HepG2 (cell line): ENCODE data around the gene MRPL43. TPM values are rescaled to one million over a fixed set of nuclear protein-coding genes. Genes with fewer than 3 reads are reported as not detected.

ENCODE experiments used
- ARNT ChIP-seq: fragments of 450-650 bp; IDR thresholded peaks from 2 replicates; pipeline ENCODE4 v1.6.1; 2017
- BATF2 ChIP-seq: sonication (generic); formaldehyde crosslinking; IDR thresholded peaks from 2 replicates; pipeline ENCODE4 v1.8.0; 2022; ENCODE audit warnings: mild to moderate bottlenecking, missing genetic modification reagents, moderate library complexity
- CSRNP1 ChIP-seq: sonication (generic); formaldehyde crosslinking; IDR thresholded peaks from 2 replicates; pipeline ENCODE4 v1.8.1; 2023; ENCODE audit warnings: mild to moderate bottlenecking, missing genetic modification reagents
- DNMT3B ChIP-seq: conservative IDR thresholded peaks from 2 replicates; pipeline ENCODE4 v1.6.1; 2016; ENCODE audit warnings: missing biosample characterization, control low read depth
- EP300 ChIP-seq, 3 experiments: sonication (generic) in 1 of 3; formaldehyde crosslinking in 1 of 3; IDR thresholded peaks; 2 replicates each; pipeline versions ENCODE4 v1.5.1 to v1.6.1; 2011 to 2020; ENCODE audit warnings: low read depth in 2 of 3, low read length in 2 of 3, borderline replicate concordance in 1 of 3, improper control_type of control experiment in 1 of 3, mild to moderate bottlenecking in 1 of 3, missing genetic modification reagents in 1 of 3, moderate library complexity in 1 of 3
- HOXA7 ChIP-seq: sonication (generic); formaldehyde crosslinking; IDR thresholded peaks from 2 replicates; pipeline ENCODE4 v1.8.1; 2022; ENCODE audit warnings: mild to moderate bottlenecking, missing genetic modification reagents, moderate library complexity
- KMT2A ChIP-seq: sonication (generic); formaldehyde crosslinking; IDR thresholded peaks from 2 replicates; pipeline ENCODE4 v1.4.0; 2020; ENCODE audit warnings: missing genetic modification reagents
- SAP130 ChIP-seq: IDR thresholded peaks from 2 replicates; pipeline ENCODE4 v1.6.1; 2016; ENCODE audit warnings: low read depth
- TCF12 ChIP-seq, 2 experiments: fragments of 450-650 bp in 1 of 2; sonication (generic) in 1 of 2; formaldehyde crosslinking in 1 of 2; IDR thresholded peaks; 2 replicates each; pipeline versions ENCODE4 v1.6.1 to v1.8.0; 2017 to 2022; ENCODE audit warnings: antibody characterized with exemption in 1 of 2, mild to moderate bottlenecking in 1 of 2, missing genetic modification reagents in 1 of 2, moderate library complexity in 1 of 2
- ZFP41 ChIP-seq: sonication (generic); formaldehyde crosslinking; IDR thresholded peaks from 2 replicates; pipeline ENCODE4 v1.4.0; 2020; ENCODE audit warnings: mild to moderate bottlenecking, missing genetic modification reagents, borderline replicate concordance
- ZFY ChIP-seq: sonication (generic); formaldehyde crosslinking; IDR thresholded peaks from 2 replicates; pipeline ENCODE4 v1.4.0; 2020; ENCODE audit warnings: missing genetic modification reagents
- ZKSCAN5 ChIP-seq: sonication (generic); formaldehyde crosslinking; IDR thresholded peaks from 2 replicates; pipeline ENCODE4 v1.5.1; 2020; ENCODE audit warnings: mild to moderate bottlenecking, missing genetic modification reagents
- ZNF225 ChIP-seq: sonication (generic); formaldehyde crosslinking; IDR thresholded peaks from 2 replicates; pipeline ENCODE4 v1.4.0; 2020; ENCODE audit warnings: mild to moderate bottlenecking, missing genetic modification reagents
- ZNF337 ChIP-seq: sonication (generic); formaldehyde crosslinking; IDR thresholded peaks from 2 replicates; pipeline ENCODE4 v1.5.1; 2020; ENCODE audit warnings: missing genetic modification reagents, low read depth, mild to moderate bottlenecking, borderline replicate concordance
- ZNF431 ChIP-seq: sonication (generic); formaldehyde crosslinking; IDR thresholded peaks from 2 replicates; pipeline ENCODE4 v1.9.0; 2022; ENCODE audit warnings: missing genetic modification reagents, low read depth, mild to moderate bottlenecking, borderline replicate concordance
- ZNF546 ChIP-seq: sonication (generic); formaldehyde crosslinking; conservative IDR thresholded peaks from 2 replicates; pipeline ENCODE4 v1.8.1; 2023; ENCODE audit warnings: mild to moderate bottlenecking, missing genetic modification reagents
- ZNF761 ChIP-seq: sonication (generic); formaldehyde crosslinking; conservative IDR thresholded peaks from 2 replicates; pipeline ENCODE4 v1.4.0; 2020; ENCODE audit warnings: mild to moderate bottlenecking, missing genetic modification reagents
- ZNF891 ChIP-seq: sonication (generic); formaldehyde crosslinking; IDR thresholded peaks from 2 replicates; pipeline ENCODE4 v1.5.0; 2020; ENCODE audit warnings: mild to moderate bottlenecking, missing genetic modification reagents
- polyA plus RNA-seq, 8 experiments: library from polyadenylated mRNA; depleted of rRNA in 3 of 8; stranded (reverse) in 7 of 8; unstranded in 1 of 8; fragments of >200 nt; fragmentation: Illumina TruSeq in 4 of 8; extraction: Trizol in 4 of 8; gene quantifications; 2 replicates each; pipeline versions ENCODE4 v1.2.1 to v1.2.3, GENCODE V29; 2011 to 2016; ENCODE audit warnings: low read depth in 4 of 8, missing spikeins in 1 of 8, mixed read lengths in 1 of 8; ENCODE audit not compliant: insufficient read depth in 1 of 8
- total RNA-seq, 5 experiments: library from RNA; depleted of rRNA; stranded (reverse); fragments of >200 nt; fragmentation: Illumina TruSeq; extraction: Trizol; gene quantifications; 2 replicates each; pipeline ENCODE4 v1.2.3, GENCODE V29; 2016; ENCODE audit warnings: low read depth in 1 of 5
- TF ChIP-seq, protein P1 (sequence below): sonication (generic); formaldehyde crosslinking; IDR thresholded peaks from 2 replicates; pipeline ENCODE4 v1.5.1; 2020; ENCODE audit warnings: mild to moderate bottlenecking, missing genetic modification reagents, borderline replicate concordance
- TF ChIP-seq, protein P2 (sequence below): sonication (generic); formaldehyde crosslinking; IDR thresholded peaks from 2 replicates; pipeline ENCODE4 v1.4.0; 2020; ENCODE audit warnings: missing genetic modification reagents
- TF ChIP-seq, protein P3 (sequence below): sonication (generic); formaldehyde crosslinking; IDR thresholded peaks from 2 replicates; pipeline ENCODE4 v1.5.1; 2020; ENCODE audit warnings: missing genetic modification reagents, mild to moderate bottlenecking, borderline replicate concordance

MRPL43 gene
- total and polyA plus RNA-seq, 2 of the 13 experiments (the other 11 are each of a cell fraction or from before 2014, with no cell fraction given), result 71.0 to 73.7 TPM

DNA sequence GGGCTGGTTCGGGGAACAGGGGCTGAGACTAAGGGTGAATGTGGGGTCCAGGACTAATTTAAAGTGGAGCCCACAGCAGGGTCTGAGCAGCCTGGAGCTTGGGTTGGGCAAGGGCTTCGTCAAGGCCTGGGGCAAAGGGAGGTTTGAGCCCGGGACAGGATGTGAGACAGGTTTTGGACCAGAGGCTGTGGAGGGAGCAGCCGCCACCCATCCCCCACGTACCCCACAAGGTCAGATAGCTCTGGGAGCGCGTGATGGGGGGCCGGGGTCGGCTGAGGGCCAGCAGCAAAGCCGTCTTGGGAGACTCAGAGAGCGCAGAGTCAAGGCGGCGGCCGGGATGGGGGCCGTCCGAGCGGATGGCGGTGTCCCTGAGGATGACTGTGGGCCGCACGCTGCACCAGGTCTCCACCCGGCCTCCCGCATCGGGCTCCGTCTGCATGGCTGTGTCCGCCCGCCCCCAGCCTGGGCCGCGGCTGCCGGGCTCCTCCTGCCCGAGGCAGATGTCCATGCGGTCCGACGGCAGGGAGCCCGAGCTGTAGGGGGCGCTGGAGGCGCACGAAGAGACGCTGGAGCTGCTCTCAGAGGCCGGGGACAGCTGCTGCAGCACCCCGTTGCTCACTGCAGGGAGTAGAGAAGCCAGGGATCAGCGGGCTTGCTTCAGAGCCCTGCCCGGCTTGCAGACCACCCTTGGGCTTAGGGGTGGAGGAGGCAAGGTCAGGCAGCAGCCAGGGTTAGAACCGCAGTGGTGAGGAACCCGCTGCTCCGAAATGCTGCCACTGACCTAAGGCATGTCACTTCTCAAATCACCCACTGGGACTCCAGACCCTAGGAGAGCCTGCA, 31.5 kb upstream of the MRPL43 start (continued):
- no peak for TF ChIP-seq ZNF337 (CRISPR knock-in tag)
- 0 out of 2 replicates have a peak, but pooled peaks have one; percentile 93 for TF ChIP-seq ZFP41
- no peak; the same call in 1 of the 2 replicates for TF ChIP-seq BATF2
- TF ChIP-seq, protein P1, sequence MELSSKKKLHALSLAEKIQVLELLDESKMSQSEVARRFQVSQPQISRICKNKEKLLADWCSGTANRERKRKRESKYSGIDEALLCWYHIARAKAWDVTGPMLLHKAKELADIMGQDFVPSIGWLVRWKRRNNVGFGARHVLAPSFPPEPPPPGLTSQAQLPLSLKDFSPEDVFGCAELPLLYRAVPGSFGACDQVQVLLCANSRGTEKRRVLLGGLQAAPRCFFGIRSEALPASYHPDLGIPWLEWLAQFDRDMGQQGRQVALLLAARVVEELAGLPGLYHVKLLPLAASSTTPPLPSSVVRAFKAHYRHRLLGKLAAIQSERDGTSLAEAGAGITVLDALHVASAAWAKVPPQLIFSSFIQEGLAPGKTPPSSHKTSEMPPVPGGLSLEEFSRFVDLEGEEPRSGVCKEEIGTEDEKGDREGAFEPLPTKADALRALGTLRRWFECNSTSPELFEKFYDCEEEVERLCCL (CRISPR knock-in tag), result 0 out of 2 replicates have a peak, but pooled peaks have one; percentile 45
- no peak for TF ChIP-seq TCF12 (IDR thresholded peaks at IDR 0.05)
- TF ChIP-seq TCF12 (CRISPR knock-in tag; IDR thresholded peaks at IDR 0.05), result peak; percentile 58; the same call in 1 of the 2 replicates
- peak; percentile 74 for TF ChIP-seq ZFY (CRISPR knock-in tag)
- TF ChIP-seq, protein P2, sequence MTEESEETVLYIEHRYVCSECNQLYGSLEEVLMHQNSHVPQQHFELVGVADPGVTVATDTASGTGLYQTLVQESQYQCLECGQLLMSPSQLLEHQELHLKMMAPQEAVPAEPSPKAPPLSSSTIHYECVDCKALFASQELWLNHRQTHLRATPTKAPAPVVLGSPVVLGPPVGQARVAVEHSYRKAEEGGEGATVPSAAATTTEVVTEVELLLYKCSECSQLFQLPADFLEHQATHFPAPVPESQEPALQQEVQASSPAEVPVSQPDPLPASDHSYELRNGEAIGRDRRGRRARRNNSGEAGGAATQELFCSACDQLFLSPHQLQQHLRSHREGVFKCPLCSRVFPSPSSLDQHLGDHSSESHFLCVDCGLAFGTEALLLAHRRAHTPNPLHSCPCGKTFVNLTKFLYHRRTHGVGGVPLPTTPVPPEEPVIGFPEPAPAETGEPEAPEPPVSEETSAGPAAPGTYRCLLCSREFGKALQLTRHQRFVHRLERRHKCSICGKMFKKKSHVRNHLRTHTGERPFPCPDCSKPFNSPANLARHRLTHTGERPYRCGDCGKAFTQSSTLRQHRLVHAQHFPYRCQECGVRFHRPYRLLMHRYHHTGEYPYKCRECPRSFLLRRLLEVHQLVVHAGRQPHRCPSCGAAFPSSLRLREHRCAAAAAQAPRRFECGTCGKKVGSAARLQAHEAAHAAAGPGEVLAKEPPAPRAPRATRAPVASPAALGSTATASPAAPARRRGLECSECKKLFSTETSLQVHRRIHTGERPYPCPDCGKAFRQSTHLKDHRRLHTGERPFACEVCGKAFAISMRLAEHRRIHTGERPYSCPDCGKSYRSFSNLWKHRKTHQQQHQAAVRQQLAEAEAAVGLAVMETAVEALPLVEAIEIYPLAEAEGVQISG (CRISPR knock-in tag), result peak; percentile 60; the same call in 1 of the 2 replicates
- TF ChIP-seq, protein P3, sequence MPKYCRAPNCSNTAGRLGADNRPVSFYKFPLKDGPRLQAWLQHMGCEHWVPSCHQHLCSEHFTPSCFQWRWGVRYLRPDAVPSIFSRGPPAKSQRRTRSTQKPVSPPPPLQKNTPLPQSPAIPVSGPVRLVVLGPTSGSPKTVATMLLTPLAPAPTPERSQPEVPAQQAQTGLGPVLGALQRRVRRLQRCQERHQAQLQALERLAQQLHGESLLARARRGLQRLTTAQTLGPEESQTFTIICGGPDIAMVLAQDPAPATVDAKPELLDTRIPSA (CRISPR knock-in tag), result no peak
- TF ChIP-seq ZKSCAN5 (CRISPR knock-in tag), result no peak
- peak; percentile 58 for TF ChIP-seq SAP130 (CRISPR knock-in tag)
- no peak for TF ChIP-seq ZNF891 (CRISPR knock-in tag)
- peak; percentile 46; the same call in 1 of the 2 replicates for TF ChIP-seq ZNF225 (CRISPR knock-in tag)
- no peak for TF ChIP-seq DNMT3B (CRISPR knock-in tag)
- no peak for TF ChIP-seq ZNF431 (CRISPR knock-in tag)
- TF ChIP-seq CSRNP1 (CRISPR knock-in tag), result peak; percentile 75; the same call in 1 of the 2 replicates
- no peak for TF ChIP-seq ARNT
- TF ChIP-seq KMT2A, result peak; percentile 58; the same call in 1 of the 2 replicates
- no peak for TF ChIP-seq ZNF761 (CRISPR knock-in tag)
- no peak for TF ChIP-seq HOXA7 (CRISPR knock-in tag)
- no peak for TF ChIP-seq EP300 (IDR thresholded peaks at IDR 0.05; ENCODE audit: low read depth in 2 of 2, low read length in 2 of 2)
- TF ChIP-seq EP300 (CRISPR knock-in tag; IDR thresholded peaks at IDR 0.05; ENCODE audit: borderline replicate concordance), result no peak
- TF ChIP-seq ZNF546 (CRISPR knock-in tag), result 0 out of 2 replicates have a peak, but pooled peaks have one; percentile 31
